Testis (tissue), 2 donors: ENCODE results near the gene LRRFIP2.

ENCODE experiments used
- CTCF ChIP-seq, 3 experiments: fragments of 450-650 bp in 2 of 3; fragments of 200-600 bp in 1 of 3; sonication (generic) in 1 of 3; IDR thresholded peaks; one replicate each; pipeline ENCODE4 v1.5.1; 2016 to 2019; ENCODE audit warnings: antibody characterized with exemption in 3 of 3, mild to moderate bottlenecking in 2 of 3, moderate library complexity in 1 of 3
- POLR2A ChIP-seq: fragments of 450-650 bp; IDR thresholded peaks from one replicate; pipeline ENCODE4 v1.6.1; 2017; ENCODE audit warnings: antibody characterized with exemption, mild to moderate bottlenecking, moderate library complexity

- TF ChIP-seq POLR2A (no peak), CTCF (IDR thresholded peaks at IDR 0.05) (no peak)
Observed at GRCh38 chr3:37039161-37039846, 135.1 kb downstream of the LRRFIP2 start.
